Caco-2 (cell line): ENCODE results near the gene SPRED2. TPM values are rescaled to one million over a fixed set of nuclear protein-coding genes. Genes with fewer than 3 reads are reported as not detected.
A peak's percentile ranks its signal among the peaks of the same experiment; 100 is the strongest.

Source experiments
- Bru-seq: library from RNA; stranded (reverse); fragments of 400-500 nt; gene quantifications from one replicate; lab custom pipeline; 2021; lab: Mats Ljungman, UMichigan
- BruChase-seq, 2 experiments: library from RNA; stranded (reverse); fragments of 400-500 nt; gene quantifications; one replicate each; lab custom pipeline; 2021; lab: Mats Ljungman, UMichigan
- BruUV-seq: library from RNA; stranded (reverse); fragments of 400-500 nt; replicated peaks from 2 replicates; lab custom pipeline; 2021; lab: Mats Ljungman, UMichigan
- CTCF ChIA-PET: fragments of 300-600 bp; sonication (Branson Sonifier 250); formaldehyde crosslinking; loops from one replicate; lab custom pipeline; 2022; ENCODE audit warnings: antibody characterized with exemption; lab: Charles Lee
- POLR2A ChIA-PET: fragments of 300-600 bp; sonication (Branson Sonifier 250); formaldehyde crosslinking; loops from one replicate; lab custom pipeline; 2022; ENCODE audit warnings: antibody characterized with exemption; lab: Charles Lee
- DNase-seq, 2 experiments: peaks; one replicate each; pipeline versions ENCODE4 v3.0.0 to v3.0.0-alpha.2; 2020 to 2022
- H3K27me3 ChIP-seq: replicated peaks from 2 replicates; pipeline ENCODE4 v1.6.0; 2011; ENCODE audit warnings: low read length; ENCODE audit not compliant: control insufficient read depth, insufficient read depth
- H3K36me3 ChIP-seq: 2 replicates; pipeline ENCODE4 v1.5.1; 2011; ENCODE audit warnings: low read length; ENCODE audit not compliant: control insufficient read depth, insufficient read depth
- H3K4me1 ChIP-seq: fragments of 250-450 bp; sonication (Bioruptor Pico); 2 replicates; pipeline ENCODE4 v1.5.1; 2020; ENCODE audit warnings: mild to moderate bottlenecking
- H3K4me3 ChIP-seq: 2 replicates; pipeline ENCODE4 v1.5.1; 2011; ENCODE audit warnings: low read depth, mild to moderate bottlenecking, control low read depth, low read length
- H3K9me3 ChIP-seq: fragments of 250-450 bp; sonication (Bioruptor Pico); 2 replicates; pipeline ENCODE4 v1.5.1; 2020; ENCODE audit warnings: mild to moderate bottlenecking, moderate library complexity
- H3K27ac Mint-ChIP-seq: one replicate; pipeline ENCODE4 v1.8.0; 2022; ENCODE audit warnings: mixed read lengths; ENCODE audit not compliant: unreplicated experiment
- H3K27me3 Mint-ChIP-seq: one replicate; pipeline ENCODE4 v1.8.0; 2022; ENCODE audit warnings: mixed read lengths; ENCODE audit not compliant: insufficient read depth, unreplicated experiment
- H3K36me3 Mint-ChIP-seq: one replicate; pipeline ENCODE4 v1.8.0; 2022; ENCODE audit warnings: mild to moderate bottlenecking, mixed read lengths; ENCODE audit not compliant: insufficient read depth, unreplicated experiment
- H3K4me1 Mint-ChIP-seq: one replicate; pipeline ENCODE4 v1.8.0; 2022; ENCODE audit warnings: low read depth, mixed read lengths; ENCODE audit not compliant: unreplicated experiment
- H3K4me3 Mint-ChIP-seq: one replicate; pipeline ENCODE4 v1.8.0; 2022; ENCODE audit warnings: mild to moderate bottlenecking, moderate library complexity, mixed read lengths; ENCODE audit not compliant: unreplicated experiment
- H3K9me3 Mint-ChIP-seq: one replicate; pipeline ENCODE4 v1.8.0; 2022; ENCODE audit warnings: mixed read lengths; ENCODE audit not compliant: unreplicated experiment
- CTCF ChIP-seq, 2 experiments: fragments of 200-600 bp in 1 of 2; IDR thresholded peaks; 1 replicate in 1 of 2; 2 replicates in 1 of 2; pipeline versions ENCODE4 v1.5.1 to v1.8.0; 2011 to 2022; ENCODE audit warnings: antibody characterized with exemption in 1 of 2, control low read depth in 1 of 2, inconsistent platforms in 1 of 2, low read depth in 1 of 2, low read length in 1 of 2, mild to moderate bottlenecking in 1 of 2, moderate library complexity in 1 of 2; ENCODE audit not compliant: insufficient read depth in 1 of 2, severe bottlenecking in 1 of 2, unreplicated experiment in 1 of 2
- intact Hi-C: fragments of 100-400 bp; cut with micrococcal nuclease; formaldehyde crosslinking; loops from one replicate; pipeline ENCODE4 v1.10.0; 2022; ENCODE audit not compliant: unreplicated experiment
- long read RNA-seq: library from polyadenylated mRNA; stranded (forward); transcript quantifications from one replicate; pipeline ENCODE4 v2.0.0, GENCODE V29; 2022
- total RNA-seq: library from RNA; stranded (reverse); gene quantifications from 2 replicates; pipeline ENCODE4 v1.2.3, GENCODE V29; 2022

Gene SPRED2
- 49.9 and 55.3 TPM in 2 replicates for total RNA-seq
- percentile 89 among the genes with signal in this experiment for Bru-seq, nascent RNA
- percentile 85 among the genes with signal in this experiment for BruChase-seq, experiment 1, labeled RNA remaining after a 2-hour chase
- percentile 83 among the genes with signal in this experiment for BruChase-seq, experiment 2, labeled RNA remaining after a 6-hour chase
- long read RNA-seq, full-length matches to known transcripts, result 18 of 35 reads
- long read RNA-seq, partial matches to known transcripts, result 5 of 35 reads
- long read RNA-seq, other reads (novel, unspliced or antisense), result 12 of 35 reads

- peak within 1 kb of the TSS; percentile 78 for H3K4me3 Mint-ChIP-seq
- Histone ChIP-seq H3K9me3 (no peaks in the 10 kb centered on the region), H3K36me3 (no peaks in the 10 kb centered on the region), H3K4me3 (peak within 1 kb of the TSS; percentile 80), H3K27me3 (no peaks in the 10 kb centered on the region), H3K4me1 (peaks cover 10% of the 10 kb centered on the region)
- ChIA-PET POLR2A (interaction anchor here (0.6 to 1.2 kb wide), 12 partner anchors 12 to 205 kb away, joined by 3 to 11 read pairs (median 4); partner anchors contain the start of gene ACTR2), CTCF (interaction anchor here (1.3 kb wide), 1 partner anchor 30 kb away, joined by 3 read pairs; no protein-coding TSS in a partner anchor)
- H3K27me3 Mint-ChIP-seq, result no peaks in the 10 kb centered on the region
- peaks cover 31% of the 10 kb centered on the region for H3K36me3 Mint-ChIP-seq
- intact Hi-C loops, result loop anchor here (1.0 to 10.0 kb wide), 4 partner anchors 36 to 167 kb away; no protein-coding TSS in a partner anchor
- peaks cover 7% of the 10 kb centered on the region for H3K4me1 Mint-ChIP-seq
- peak in 1 of 2 experiments; percentile 16 for TF ChIP-seq CTCF (IDR thresholded peaks at IDR 0.05; ENCODE audit: insufficient read depth in 1 of 2, low read depth in 1 of 2, low read length in 1 of 2, severe bottlenecking in 1 of 2, unreplicated experiment in 1 of 2)
- peak within 1 kb of the TSS; percentile 84 for H3K27ac Mint-ChIP-seq
- DNase-seq, result peak; percentile 95
- no peaks in the 10 kb centered on the region for H3K9me3 Mint-ChIP-seq
- no TSS peak for BruUV-seq
Measured at GRCh38 chr2:65432227-65433190, at the start of gene SPRED2. Gene SPRED2, minus strand, starts transcription at chr2:65432599. Its CDS starts 612 bp downstream, at chr2:65431987.

- Mint-ChIP-seq H3K36me3 (peaks cover 6% of the 10 kb centered on the region), H3K27me3 (no peaks in the 10 kb centered on the region), H3K9me3 (no peaks in the 10 kb centered on the region), H3K4me3 (no peak overlapping the region), H3K4me1 (no peaks in the 10 kb centered on the region), H3K27ac (no peak overlapping the region)
- no peak for TF ChIP-seq CTCF (IDR thresholded peaks at IDR 0.05; ENCODE audit: insufficient read depth in 1 of 2, low read depth in 1 of 2, low read length in 1 of 2, severe bottlenecking in 1 of 2, unreplicated experiment in 1 of 2)
- Histone ChIP-seq H3K4me3 (no peak overlapping the region), H3K9me3 (no peaks in the 10 kb centered on the region), H3K4me1 (no peaks in the 10 kb centered on the region), H3K36me3 (no peaks in the 10 kb centered on the region), H3K27me3 (no peaks in the 10 kb centered on the region)
- DNase-seq, result no peak
- CTCF ChIA-PET, result interaction anchor here (0.5 kb wide), 1 partner anchor 37 kb away, joined by 5 read pairs; no protein-coding TSS in a partner anchor
- intact Hi-C loops, result no loop called here
- POLR2A ChIA-PET, result interaction anchor here (0.6 kb wide), 1 partner anchor 69 kb away, joined by 3 read pairs; no protein-coding TSS in a partner anchor
- no TSS peak for BruUV-seq
Measured at GRCh38 chr2:65481961-65482360, 49.6 kb upstream of the SPRED2 start.

GRCh38 chr2:65479524-65479923 lies 47.1 kb upstream of the SPRED2 start:
- ChIA-PET CTCF (interaction anchor here (0.6 kb wide), 1 partner anchor 214 kb away, joined by 3 read pairs; no protein-coding TSS in a partner anchor), POLR2A (no interaction called here)
- no peaks in the 10 kb centered on the region for H3K27me3 ChIP-seq
- Mint-ChIP-seq H3K9me3 (no peaks in the 10 kb centered on the region), H3K27ac (no peak overlapping the region), H3K36me3 (peaks cover 6% of the 10 kb centered on the region), H3K4me3 (no peak overlapping the region), H3K27me3 (no peaks in the 10 kb centered on the region), H3K4me1 (no peaks in the 10 kb centered on the region)
- no peak for DNase-seq
- intact Hi-C loops, result no loop called here
- H3K9me3 ChIP-seq, result no peaks in the 10 kb centered on the region
- no peak overlapping the region for H3K4me3 ChIP-seq
- no TSS peak for BruUV-seq
- no peaks in the 10 kb centered on the region for H3K36me3 ChIP-seq
- H3K4me1 ChIP-seq, result no peaks in the 10 kb centered on the region
- no peak for TF ChIP-seq CTCF (IDR thresholded peaks at IDR 0.05; ENCODE audit: insufficient read depth in 1 of 2, low read depth in 1 of 2, low read length in 1 of 2, severe bottlenecking in 1 of 2, unreplicated experiment in 1 of 2)
